GM21515 (cell line): ENCODE measurements around the gene SPRED1.
"Not testable (repeated sequence)": the region's sequence is repeated elsewhere in the genome, so short reads cannot be mapped to it uniquely, and the experiment has no call there.

ENCODE experiments used
- ATAC-seq: cut with Tn5 transposase; IDR thresholded peaks from one replicate; pipeline ENCODE4 v1.9.1; 2021; ENCODE audit not compliant: unreplicated experiment

SPRED1 gene

GRCh38 chr15:38231436-38231835 lies 21.2 kb upstream of the SPRED1 start:
- no peak for ATAC-seq

- ATAC-seq = not testable (repeated sequence)
Observed at GRCh38 chr15:38237021-38237420, 15.6 kb upstream of the SPRED1 start.

- no peak for ATAC-seq
Observed at GRCh38 chr15:38238311-38238710, 14.3 kb upstream of the SPRED1 start.

- ATAC-seq = peak; percentile 79
Observed at GRCh38 chr15:38242055-38242454, 10.6 kb upstream of the SPRED1 start.

DNA sequence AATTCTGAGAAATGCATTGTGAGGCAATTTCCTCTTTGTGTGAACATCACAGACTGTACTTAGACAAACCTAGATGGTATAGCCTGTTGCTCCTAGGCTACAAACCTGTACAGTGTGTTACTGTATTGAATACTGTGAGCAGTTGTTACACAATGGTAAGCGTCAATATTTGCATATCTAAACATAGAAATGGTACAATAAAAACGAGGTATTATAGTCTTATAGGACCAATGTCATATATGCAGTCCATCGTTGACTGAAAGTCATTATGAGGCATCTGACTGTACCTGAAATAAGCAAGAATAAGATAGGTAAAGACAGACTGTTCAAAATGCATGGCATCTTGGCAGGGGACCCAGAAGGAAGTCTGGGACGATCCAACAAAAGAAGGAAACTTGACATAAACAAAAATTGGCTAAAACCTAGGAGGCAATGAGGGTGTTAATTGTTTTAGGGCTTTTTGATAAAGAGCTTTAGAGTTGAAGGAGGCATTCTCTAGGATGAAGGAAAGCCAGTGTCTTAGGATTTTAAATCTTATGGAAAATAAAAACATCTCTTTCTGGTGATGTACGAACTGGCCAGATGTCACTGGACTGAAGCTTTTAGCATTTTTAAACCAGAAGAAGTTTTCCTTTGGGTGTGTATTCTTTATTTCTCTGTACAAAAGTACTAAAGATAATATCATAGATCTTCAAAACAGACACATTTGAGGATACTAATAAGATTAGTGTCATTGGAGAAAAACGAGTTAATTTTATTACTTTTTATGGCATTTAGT lies 9.2 kb upstream of the SPRED1 start:
- no peak for ATAC-seq

GRCh38 chr15:38247336-38247735 lies 5.3 kb upstream of the SPRED1 start:
- ATAC-seq = no peak

- ATAC-seq = no peak
Observed at GRCh38 chr15:38253351-38253781, 730 bp downstream of the SPRED1 start.

GRCh38 chr15:38254051-38254883 lies 1.6 kb downstream of the SPRED1 start:
- no peak for ATAC-seq

- no peak for ATAC-seq
Observed at GRCh38 chr15:38255690-38256089, 3.1 kb downstream of the SPRED1 start.

DNA sequence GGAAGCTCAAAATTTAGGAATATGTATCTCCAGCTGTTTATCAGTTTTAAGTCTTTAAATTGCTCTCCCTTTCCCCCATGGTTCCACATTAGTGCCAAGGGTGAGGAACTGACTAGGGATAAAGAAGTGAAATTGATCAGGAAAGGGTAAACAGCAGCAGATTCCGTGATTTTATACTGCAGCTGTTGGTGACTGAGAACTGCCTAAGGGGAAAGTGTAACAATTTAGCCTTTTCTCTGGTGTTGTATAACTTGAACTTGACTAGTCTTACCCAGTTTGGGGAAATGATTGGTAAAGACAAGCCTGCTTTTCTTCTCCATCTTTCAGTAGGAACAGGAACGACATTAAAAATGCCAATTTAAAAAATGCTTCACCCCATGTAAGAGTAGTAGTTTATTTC lies 5.0 kb downstream of the SPRED1 start:
- no peak for ATAC-seq

DNA sequence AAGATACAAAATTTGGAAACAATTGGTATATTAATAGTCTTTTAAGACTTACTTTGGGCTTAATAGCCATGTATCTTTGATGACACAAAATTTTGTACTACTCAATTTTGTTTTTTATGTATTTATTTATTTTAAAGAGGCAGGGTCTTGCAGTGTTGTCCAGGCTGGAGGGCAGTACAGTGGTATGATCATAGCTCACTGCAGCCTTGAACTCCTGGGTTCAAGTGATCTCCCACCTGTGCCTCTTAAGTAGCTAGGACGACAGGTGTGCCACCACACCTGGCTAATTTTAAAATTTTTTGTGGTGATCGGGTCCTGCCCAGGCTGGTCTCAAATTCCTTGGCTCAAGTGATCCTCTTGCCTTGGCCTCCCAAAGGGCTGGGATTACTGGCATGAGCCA lies 6.5 kb downstream of the SPRED1 start:
- ATAC-seq = no peak

DNA sequence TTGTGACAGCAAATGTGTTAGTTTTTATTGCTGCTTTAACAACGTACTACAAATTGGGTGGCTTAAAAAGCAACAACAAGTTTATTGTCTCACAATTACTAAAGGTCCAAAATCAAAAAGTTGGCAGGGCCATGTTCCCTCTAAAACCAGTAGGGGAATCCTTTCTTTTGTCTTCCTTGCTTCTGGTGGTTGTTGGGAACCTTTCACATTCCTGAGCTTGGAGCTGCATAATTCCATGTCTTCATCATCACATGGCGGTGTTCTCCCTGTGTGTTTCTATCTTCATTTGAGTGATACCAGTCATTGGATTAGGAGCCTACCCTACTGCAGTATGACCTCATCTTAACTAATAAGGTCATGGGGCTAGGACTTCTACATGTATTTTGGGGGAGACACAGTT lies 7.4 kb downstream of the SPRED1 start:
- ATAC-seq = no peak

DNA sequence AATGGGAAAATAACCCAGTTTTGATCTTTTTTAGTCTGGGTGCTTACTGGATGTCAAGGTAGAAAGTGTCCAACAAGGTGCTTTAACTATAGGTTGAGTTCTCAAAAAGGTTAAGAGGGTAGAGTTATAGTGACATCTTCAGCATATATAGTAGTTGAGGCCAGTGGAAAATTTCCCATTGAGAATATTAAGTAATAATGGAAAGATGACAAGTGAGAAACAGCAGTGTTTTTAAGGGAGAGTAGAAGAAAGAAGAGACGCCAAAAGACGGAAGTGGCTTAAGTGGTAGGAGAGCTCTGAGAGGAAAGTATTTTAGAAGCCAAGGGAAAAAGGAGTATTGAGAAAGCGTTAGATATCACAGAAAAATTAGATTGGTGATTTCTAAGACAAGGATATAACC lies 10.6 kb downstream of the SPRED1 start:
- no peak for ATAC-seq

- ATAC-seq = no peak
Observed at GRCh38 chr15:38263996-38264395, 11.4 kb downstream of the SPRED1 start.

- no peak for ATAC-seq
Observed at GRCh38 chr15:38266247-38266986, 13.8 kb downstream of the SPRED1 start.

DNA sequence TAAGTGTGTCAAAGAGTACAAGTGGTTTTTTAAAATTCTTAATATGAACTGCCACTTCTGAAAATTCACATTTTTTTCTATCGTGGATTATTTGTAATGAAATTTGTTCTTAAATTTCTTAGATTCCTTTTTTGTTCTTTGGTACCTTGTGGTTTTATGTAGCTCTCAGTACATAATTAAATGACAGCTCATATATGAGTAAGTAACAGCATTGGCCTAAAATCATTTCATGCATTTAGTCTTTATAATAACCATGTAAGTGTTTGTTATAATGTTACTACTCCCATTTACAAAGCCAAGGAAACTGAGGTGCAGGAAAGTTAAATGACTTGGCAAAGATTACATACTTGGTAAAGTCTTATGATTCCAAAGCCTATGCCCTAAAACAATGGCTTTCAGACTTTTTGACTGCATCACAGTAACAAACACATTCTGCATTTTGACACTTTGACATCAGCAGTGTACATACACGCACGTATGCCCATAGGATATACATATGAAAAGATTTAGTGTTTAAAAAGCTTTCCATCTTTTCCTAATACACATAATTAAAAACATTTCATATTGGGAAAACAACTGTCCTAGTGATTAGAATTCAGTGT lies 14.9 kb downstream of the SPRED1 start:
- ATAC-seq = no peak

DNA sequence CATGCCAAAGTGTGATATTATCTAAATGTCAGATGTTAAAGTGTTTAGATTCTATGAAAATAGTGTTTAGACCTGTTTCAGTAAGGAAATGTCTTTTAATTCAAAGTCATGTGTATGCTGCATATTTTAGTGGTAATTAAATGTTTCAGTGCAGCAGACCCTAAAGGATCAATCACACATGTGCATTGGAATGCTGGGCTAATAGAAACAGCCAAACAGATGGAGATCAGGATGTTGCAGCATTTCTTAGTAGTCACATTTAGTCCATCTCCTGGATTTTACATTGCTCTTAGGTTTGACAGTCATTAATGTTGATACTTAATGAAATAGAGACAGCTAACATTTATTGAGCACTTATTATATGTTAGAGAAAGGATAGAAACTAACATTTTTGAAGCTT lies 18.5 kb downstream of the SPRED1 start:
- no peak for ATAC-seq

DNA sequence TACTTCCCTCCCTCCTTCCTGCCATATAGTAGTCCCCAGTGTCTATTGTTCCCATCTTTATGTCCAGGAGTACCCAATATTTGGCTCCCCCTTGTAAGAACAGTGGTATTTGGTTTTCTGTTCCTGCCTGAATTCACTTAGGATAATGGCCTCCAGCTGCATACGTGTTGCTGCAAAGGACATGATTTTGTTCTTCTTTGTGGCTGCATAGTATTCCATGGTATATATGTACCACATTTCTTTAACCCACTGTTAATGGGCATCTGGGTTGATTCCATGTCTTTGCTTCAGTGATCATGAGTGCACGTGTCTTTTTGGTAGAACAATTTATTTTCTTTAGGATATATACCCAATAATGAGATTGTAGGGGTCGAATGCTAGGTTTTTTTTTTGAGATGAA lies 19.3 kb downstream of the SPRED1 start:
- no peak for ATAC-seq

DNA sequence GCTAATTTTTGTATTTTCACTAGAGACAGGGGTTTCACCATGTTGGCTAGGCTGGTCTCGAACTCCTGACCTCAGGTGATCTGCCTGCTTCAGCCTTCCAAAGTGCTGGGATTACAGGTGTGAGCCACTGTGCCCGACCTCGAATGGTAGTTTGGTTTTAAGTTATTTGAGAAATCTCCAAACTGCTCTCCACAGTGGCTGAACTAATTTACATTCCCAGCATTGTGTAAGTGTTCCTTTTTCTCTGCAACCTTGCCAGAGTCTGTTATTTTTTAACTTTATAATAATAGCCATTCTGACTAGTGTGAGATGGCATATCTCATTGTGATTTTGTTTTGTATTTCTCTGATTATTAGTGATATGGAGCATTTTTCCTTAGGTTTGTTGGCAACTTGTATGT lies 19.8 kb downstream of the SPRED1 start:
- ATAC-seq = not testable (repeated sequence)

- ATAC-seq = no peak
Observed at GRCh38 chr15:38274135-38274534, 21.5 kb downstream of the SPRED1 start.

DNA sequence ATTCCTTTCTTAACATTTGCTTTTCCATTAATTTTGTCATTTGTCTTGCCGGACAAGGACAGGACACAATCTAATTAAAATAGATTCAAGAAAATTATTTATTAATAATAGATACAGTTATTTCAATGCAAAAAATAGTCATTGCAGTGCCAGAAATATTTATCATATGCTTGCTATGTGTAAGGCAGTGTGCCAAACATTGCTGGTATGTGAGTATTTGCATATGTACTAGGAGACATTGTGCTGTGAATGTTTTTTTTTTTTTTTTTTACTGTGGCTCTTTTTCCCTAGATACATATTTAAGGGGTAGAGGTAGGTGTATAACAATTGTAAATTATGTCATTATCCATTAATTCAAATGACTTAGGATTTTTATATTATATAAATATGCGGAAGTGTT lies 23.3 kb downstream of the SPRED1 start:
- ATAC-seq = no peak
